Heart left ventricle (tissue), 13 donors: Measurements from ENCODE around the gene CLDN17.

Experiments
- POLR2A ChIP-seq, 2 donors: fragments of 450-650 bp; IDR thresholded peaks; one replicate each; pipeline ENCODE4 v1.6.1; 2017; ENCODE audit warnings: antibody characterized with exemption in 2 of 2, mild to moderate bottlenecking in 2 of 2, moderate library complexity in 2 of 2
- TF ChIP-seq, protein P1 (sequence below), 12 donors: fragments of 200-600 bp; sonication (generic) in 4 of 12; IDR thresholded peaks; one replicate each; pipeline versions ENCODE4 v1.5.0 to v1.8.0; 2018 to 2022; ENCODE audit warnings: antibody characterized with exemption in 12 of 12, mild to moderate bottlenecking in 5 of 12
- donor health status: ischemic (EF 13 %, LVEDD 7.1; RV severe dilation, severe dysfunction).
- donor health status: DM: no; HTN: yes; CAD: no.
- donor health status: DM: no; HTN: no; CAD: no.
- donor health status: ischemic (EF 25% LVEDD 6.9; RV normal size, moderate dysfunction).
- donor health status: ischemic (EF 25% LVEDD 5.7; RV mildly dilated, moderate dysfunction).
- donor health status: ischemic (EF 35%, LVEDD 5.7; RV mildly dilated, moderate dysfunction).
- donor health status: nonischemic (EF 11% LVEDD 7.7; RV severe dilation, severe dysfunction).
- donor health status: DM: yes; HTN: yes; CAD: no.
- donor health status: PGD.
- donor health status: ischemic (EF 29% LVEDD 5.4; RV normal size, mild dysfunction).
- donor health status: nonischemic (EF 23%, LVEDD 6.1; RV moderate dilation, normal function).

GRCh38 chr21:30193201-30193600 lies 26.6 kb upstream of the CLDN17 start:
- TF ChIP-seq, protein P1, sequence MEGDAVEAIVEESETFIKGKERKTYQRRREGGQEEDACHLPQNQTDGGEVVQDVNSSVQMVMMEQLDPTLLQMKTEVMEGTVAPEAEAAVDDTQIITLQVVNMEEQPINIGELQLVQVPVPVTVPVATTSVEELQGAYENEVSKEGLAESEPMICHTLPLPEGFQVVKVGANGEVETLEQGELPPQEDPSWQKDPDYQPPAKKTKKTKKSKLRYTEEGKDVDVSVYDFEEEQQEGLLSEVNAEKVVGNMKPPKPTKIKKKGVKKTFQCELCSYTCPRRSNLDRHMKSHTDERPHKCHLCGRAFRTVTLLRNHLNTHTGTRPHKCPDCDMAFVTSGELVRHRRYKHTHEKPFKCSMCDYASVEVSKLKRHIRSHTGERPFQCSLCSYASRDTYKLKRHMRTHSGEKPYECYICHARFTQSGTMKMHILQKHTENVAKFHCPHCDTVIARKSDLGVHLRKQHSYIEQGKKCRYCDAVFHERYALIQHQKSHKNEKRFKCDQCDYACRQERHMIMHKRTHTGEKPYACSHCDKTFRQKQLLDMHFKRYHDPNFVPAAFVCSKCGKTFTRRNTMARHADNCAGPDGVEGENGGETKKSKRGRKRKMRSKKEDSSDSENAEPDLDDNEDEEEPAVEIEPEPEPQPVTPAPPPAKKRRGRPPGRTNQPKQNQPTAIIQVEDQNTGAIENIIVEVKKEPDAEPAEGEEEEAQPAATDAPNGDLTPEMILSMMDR (IDR thresholded peaks at IDR 0.05), result no peak
- TF ChIP-seq POLR2A (IDR thresholded peaks at IDR 0.05), result no peak
